ENCODE data around the gene SEMA4D. TPM values are rescaled to one million over a fixed set of nuclear protein-coding genes. Genes with fewer than 3 reads are reported as not detected.

The SEMA4D gene
- total and polyA plus RNA-seq, 9 of the 15 experiments (the other 6 are each of a cell fraction or from before 2014, with no cell fraction given): 0.38 to 5.1 (median 1.8) TPM

- Histone ChIP-seq H3K4me2 (ENCODE audit: insufficient read depth, low read length) (no peak overlapping the region), H3K4me3 (no peak overlapping the region), H3K79me2 (ENCODE audit: control insufficient read depth, insufficient read depth, low read length) (no peaks in the 10 kb centered on the region), H3K27me3 (ENCODE audit: control insufficient read depth in 2 of 2, insufficient read depth in 2 of 2, low read length in 2 of 2) (peaks cover 0 to 29% of the 10 kb centered on the region in 2 experiments; a peak in 2 of 5 replicates), H4K20me1 (replicated peaks; ENCODE audit: control insufficient read depth, insufficient read depth, low read length) (no peaks in the 10 kb centered on the region), H3K9me1 (ENCODE audit: control insufficient read depth, insufficient read depth, low read length) (no peaks in the 10 kb centered on the region), H2AFZ (ENCODE audit: low read depth, low read length) (no peak overlapping the region), H3K27ac (ENCODE audit: extremely low read depth, low read depth, low read length) (no peak overlapping the region), H3K9ac (ENCODE audit: insufficient read depth in 1 of 2, low read depth in 2 of 2, low read length in 2 of 2) (no peak overlapping the region), H3K4me1 (replicated peaks in 1 of 2; ENCODE audit: control insufficient read depth in 2 of 2, insufficient read depth in 2 of 2, low read length in 2 of 2) (no peaks in the 10 kb centered on the region), H3K36me3 (ENCODE audit: control insufficient read depth, insufficient read depth, low read length) (no peaks in the 10 kb centered on the region), H3K9me3 (replicated peaks; ENCODE audit: control insufficient read depth, insufficient read depth, low read depth, low read length) (no peaks in the 10 kb centered on the region)
- no peak for FAIRE-seq
- ATAC-seq: no peak
- intact Hi-C loops (cut with micrococcal nuclease) (no loop called here), in situ Hi-C loops (cut with MboI) (no loop called here)
- DNase-seq (ENCODE audit: extremely low read depth in 1 of 4, low spot score in 3 of 4): no peak
- BruUV-seq (replicated peaks): no TSS peak
- no peak for TF ChIP-seq U2AF1 (optimal IDR thresholded peaks at IDR 0.05; ENCODE audit: low read depth, low read length)
- TF ChIP-seq MAZ (CRISPR knock-in tag; conservative IDR thresholded peaks at IDR 0.05 in 1 of 2, IDR thresholded peaks at IDR 0.05 in 1 of 2): no peak
- TF ChIP-seq DMBX1 (CRISPR knock-in tag; IDR thresholded peaks at IDR 0.05; ENCODE audit: borderline replicate concordance): no peak
- no peak for TF ChIP-seq ZNF277 (CRISPR knock-in tag; IDR thresholded peaks at IDR 0.05; ENCODE audit: borderline replicate concordance)
- TF ChIP-seq ZNF398 (CRISPR knock-in tag; IDR thresholded peaks at IDR 0.05): no peak
- no peak for TF ChIP-seq POLR3A (IDR thresholded peaks at IDR 0.05; ENCODE audit: borderline replicate concordance, extremely low read depth, insufficient read depth, insufficient read length)
- ChIA-PET CTCF (ENCODE audit: low intra/inter-chr PET ratio) (interaction anchor here (0.6 kb wide), 1 partner anchor 655 kb away, joined by 3 read pairs; no protein-coding TSS in a partner anchor), POLR2A (no interaction called here)
- 2% methylated on average over 6 of the region's 6 CpGs for WGBS (ENCODE audit: insufficient coverage, low coverage, missing lambda C conversion rate)
Observed at GRCh38 chr9:89417832-89418473, 80.0 kb downstream of the SEMA4D start.

Measured in K562 (cell line).